ENCODE measurements around the gene LGALS3BP. TPM values are rescaled to one million over a fixed set of nuclear protein-coding genes. Genes with fewer than 3 reads are reported as not detected.

Gene LGALS3BP
- total RNA-seq, 1 experiment from 2014 or later = 361 TPM

- peaks cover 12% of the 10 kb centered on the region for H3K36me3 ChIP-seq (ENCODE audit: control insufficient read depth, insufficient read depth, low read length)
- H3K9me3 ChIP-seq (ENCODE audit: control insufficient read depth, insufficient read depth, low read depth, low read length) = no peaks in the 10 kb centered on the region
- ChIA-PET CTCF (interaction anchor here (0.6 to 0.9 kb wide), 3 partner anchors 8 to 201 kb away, joined by 3 to 14 read pairs (median 3); no protein-coding TSS in a partner anchor), POLR2A (no interaction called here)
- H3K4me3 ChIP-seq (ENCODE audit: low read depth in 2 of 2, low read length in 2 of 2) = no peak overlapping the region
- intact Hi-C loops (cut with micrococcal nuclease; ENCODE audit: unreplicated experiment) (no loop called here), in situ Hi-C loops (cut with HindIII; ENCODE audit: low pct_unique_long_range_greater_than_20kb, low sequenced_read_pairs) (no loop called here)
- H3K27me3 ChIP-seq (ENCODE audit: control insufficient read depth, insufficient read depth, low read length) = no peaks in the 10 kb centered on the region
- H3K27ac ChIP-seq (ENCODE audit: low read length) = no peak overlapping the region
- BruUV-seq (replicated peaks) = no TSS peak
- no peak for DNase-seq (ENCODE audit: low read depth, low spot score)
- no peak for ATAC-seq
- H3K4me1 ChIP-seq (ENCODE audit: control insufficient read depth, insufficient read depth, low read length) = no peaks in the 10 kb centered on the region
- TF ChIP-seq TCF7L2 (IDR thresholded peaks at IDR 0.05; ENCODE audit: low read depth, low read length) (no peak), CTCF (IDR thresholded peaks at IDR 0.05) (no peak), POLR2AphosphoS5 (IDR thresholded peaks at IDR 0.05; ENCODE audit: low read depth, low read length) (no peak), SIN3A (IDR thresholded peaks at IDR 0.05; ENCODE audit: borderline replicate concordance, insufficient read depth, low read depth, low read length) (no peak), REST (IDR thresholded peaks at IDR 0.05; ENCODE audit: insufficient read depth in 1 of 2, low read depth in 2 of 2, low read length in 1 of 2) (no peak)
Measured at GRCh38 chr17:78995022-78995760, 15.5 kb upstream of the LGALS3BP start.

GRCh38 chr17:78993981-78994671, 14.4 kb upstream of the LGALS3BP start:
- H3K4me1 ChIP-seq (ENCODE audit: control insufficient read depth, insufficient read depth, low read length) = no peaks in the 10 kb centered on the region
- H3K9me3 ChIP-seq (ENCODE audit: control insufficient read depth, insufficient read depth, low read depth, low read length) = no peaks in the 10 kb centered on the region
- H3K36me3 ChIP-seq (ENCODE audit: control insufficient read depth, insufficient read depth, low read length) = peaks cover 12% of the 10 kb centered on the region
- ChIA-PET POLR2A (no interaction called here), CTCF (interaction anchor here (0.5 to 0.9 kb wide), 4 partner anchors 14 to 200 kb away, joined by 3 to 14 read pairs (median 4); no protein-coding TSS in a partner anchor)
- H3K27ac ChIP-seq (ENCODE audit: low read length) = no peak overlapping the region
- no peak for DNase-seq (ENCODE audit: low read depth, low spot score)
- TF ChIP-seq SIN3A (IDR thresholded peaks at IDR 0.05; ENCODE audit: borderline replicate concordance, insufficient read depth, low read depth, low read length) = no peak
- TF ChIP-seq REST (IDR thresholded peaks at IDR 0.05; ENCODE audit: insufficient read depth in 1 of 2, low read depth in 2 of 2, low read length in 1 of 2) = no peak
- no peak for TF ChIP-seq TCF7L2 (IDR thresholded peaks at IDR 0.05; ENCODE audit: low read depth, low read length)
- TF ChIP-seq POLR2AphosphoS5 (IDR thresholded peaks at IDR 0.05; ENCODE audit: low read depth, low read length) = no peak
- BruUV-seq (replicated peaks) = no TSS peak
- no peaks in the 10 kb centered on the region for H3K27me3 ChIP-seq (ENCODE audit: control insufficient read depth, insufficient read depth, low read length)
- no peak overlapping the region for H3K4me3 ChIP-seq (ENCODE audit: low read depth in 2 of 2, low read length in 2 of 2)
- intact Hi-C loops (cut with micrococcal nuclease; ENCODE audit: unreplicated experiment) (no loop called here), in situ Hi-C loops (cut with HindIII; ENCODE audit: low pct_unique_long_range_greater_than_20kb, low sequenced_read_pairs) (no loop called here)
- ATAC-seq = peak; percentile 22; the same call in 1 of the 2 replicates

Measured in Panc1 (cell line).